MM.1S (cell line): Measurements from ENCODE around the gene CCDC182.

ENCODE experiments used
- DNase-seq: peaks from one replicate; pipeline ENCODE4 v3.0.0-alpha.2; 2015
- H2AFZ ChIP-seq: fragments of 300-600 bp; sonication (generic); 2 replicates; pipeline ENCODE4 v1.6.0; 2016; ENCODE audit warnings: antibody characterized with exemption, low read length
- H3F3A ChIP-seq: fragments of 300-600 bp; sonication (generic); 2 replicates; pipeline ENCODE4 v1.6.1; 2016; ENCODE audit warnings: mild to moderate bottlenecking, antibody characterized with exemption, low read length, moderate library complexity, mixed read lengths; ENCODE audit not compliant: insufficient read depth
- H3K27ac ChIP-seq: fragments of 300-600 bp; sonication (generic); 2 replicates; pipeline ENCODE4 v1.5.1; 2016; ENCODE audit warnings: mild to moderate bottlenecking, low read length
- H3K27me3 ChIP-seq: fragments of 300-600 bp; sonication (generic); replicated peaks from 2 replicates; pipeline ENCODE4 v1.6.0; 2016; ENCODE audit warnings: low read length; ENCODE audit not compliant: insufficient read depth
- H3K36me3 ChIP-seq: fragments of 300-600 bp; sonication (generic); replicated peaks from 2 replicates; pipeline ENCODE4 v1.6.1; 2016; ENCODE audit warnings: mild to moderate bottlenecking, low read length, mixed read lengths; ENCODE audit not compliant: insufficient read depth
- H3K4me1 ChIP-seq: fragments of 300-600 bp; sonication (generic); 2 replicates; pipeline ENCODE4 v1.6.1; 2016; ENCODE audit warnings: low read length, mixed read lengths
- H3K4me2 ChIP-seq: fragments of 300-600 bp; sonication (generic); 2 replicates; pipeline ENCODE4 v1.6.0; 2016; ENCODE audit warnings: low read depth, low read length
- H3K4me3 ChIP-seq: fragments of 300-600 bp; sonication (generic); 2 replicates; pipeline ENCODE4 v1.5.1; 2016; ENCODE audit warnings: low read length, mixed read lengths
- H3K79me2 ChIP-seq: fragments of 300-600 bp; sonication (generic); 2 replicates; pipeline ENCODE4 v1.6.1; 2016; ENCODE audit warnings: mixed run types, low read length, mixed read lengths
- H3K9ac ChIP-seq: fragments of 300-600 bp; sonication (generic); 2 replicates; pipeline ENCODE4 v1.6.1; 2016; ENCODE audit warnings: low read length, mixed read lengths
- H3K9me2 ChIP-seq: fragments of 300-600 bp; sonication (generic); replicated peaks from 2 replicates; pipeline ENCODE4 v1.6.1; 2016; ENCODE audit warnings: mild to moderate bottlenecking, low read length, mixed read lengths; ENCODE audit not compliant: insufficient read depth
- H3K9me3 ChIP-seq: fragments of 300-600 bp; sonication (generic); replicated peaks from 2 replicates; pipeline ENCODE4 v1.6.1; 2016; ENCODE audit warnings: mild to moderate bottlenecking, low read length, mixed read lengths; ENCODE audit not compliant: insufficient read depth
- H4K20me1 ChIP-seq: fragments of 300-600 bp; sonication (generic); 2 replicates; pipeline ENCODE4 v1.6.1; 2016; ENCODE audit warnings: mild to moderate bottlenecking, low read length, moderate library complexity, mixed read lengths; ENCODE audit not compliant: insufficient read depth
- EZH2 ChIP-seq: fragments of 300-600 bp; sonication (generic); optimal IDR thresholded peaks from 2 replicates; pipeline ENCODE3; 2017; ENCODE audit warnings: low read depth, mild to moderate bottlenecking, antibody characterized with exemption, low read length, mixed read lengths
- EZH2phosphoT487 ChIP-seq: fragments of 300-600 bp; sonication (generic); IDR thresholded peaks from 2 replicates; pipeline ENCODE4 v1.6.1; 2018; ENCODE audit warnings: antibody characterized with exemption, low read length
- TF ChIP-seq, protein P1 (sequence below): fragments of 300-600 bp; sonication (generic); IDR thresholded peaks from 2 replicates; pipeline ENCODE4 v1.5.1; 2016; ENCODE audit warnings: antibody characterized with exemption, low read length, mixed read lengths

The CCDC182 gene

DNA sequence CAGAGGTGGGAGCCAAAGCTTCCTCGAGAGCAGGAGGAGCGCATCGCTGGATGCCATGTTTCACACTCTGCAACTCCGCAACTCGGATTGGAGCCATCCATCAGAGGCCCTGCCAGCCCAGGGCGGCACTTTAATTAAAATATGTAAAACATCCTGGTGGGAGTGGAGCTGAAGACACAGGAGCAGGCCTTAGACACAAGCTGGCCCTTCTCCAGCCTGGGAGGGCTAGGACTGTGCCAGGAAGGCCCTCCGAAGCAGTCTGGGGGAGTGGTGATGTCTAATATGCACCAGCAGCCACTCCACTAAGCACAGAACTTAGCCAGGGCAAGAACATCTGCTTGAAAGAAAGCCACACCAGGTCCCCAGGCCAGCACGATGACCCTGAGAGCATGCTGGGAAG lies 5.8 kb upstream of the CCDC182 start:
- no peaks in the 10 kb centered on the region for H3F3A ChIP-seq
- no peak overlapping the region for H3K4me2 ChIP-seq
- no peaks in the 10 kb centered on the region for H3K27me3 ChIP-seq
- no peak overlapping the region for H3K9ac ChIP-seq
- H3K36me3 ChIP-seq = no peaks in the 10 kb centered on the region
- no peak overlapping the region for H3K4me3 ChIP-seq
- H4K20me1 ChIP-seq = no peaks in the 10 kb centered on the region
- H3K79me2 ChIP-seq = no peaks in the 10 kb centered on the region
- no peak for DNase-seq
- TF ChIP-seq, protein P1, sequence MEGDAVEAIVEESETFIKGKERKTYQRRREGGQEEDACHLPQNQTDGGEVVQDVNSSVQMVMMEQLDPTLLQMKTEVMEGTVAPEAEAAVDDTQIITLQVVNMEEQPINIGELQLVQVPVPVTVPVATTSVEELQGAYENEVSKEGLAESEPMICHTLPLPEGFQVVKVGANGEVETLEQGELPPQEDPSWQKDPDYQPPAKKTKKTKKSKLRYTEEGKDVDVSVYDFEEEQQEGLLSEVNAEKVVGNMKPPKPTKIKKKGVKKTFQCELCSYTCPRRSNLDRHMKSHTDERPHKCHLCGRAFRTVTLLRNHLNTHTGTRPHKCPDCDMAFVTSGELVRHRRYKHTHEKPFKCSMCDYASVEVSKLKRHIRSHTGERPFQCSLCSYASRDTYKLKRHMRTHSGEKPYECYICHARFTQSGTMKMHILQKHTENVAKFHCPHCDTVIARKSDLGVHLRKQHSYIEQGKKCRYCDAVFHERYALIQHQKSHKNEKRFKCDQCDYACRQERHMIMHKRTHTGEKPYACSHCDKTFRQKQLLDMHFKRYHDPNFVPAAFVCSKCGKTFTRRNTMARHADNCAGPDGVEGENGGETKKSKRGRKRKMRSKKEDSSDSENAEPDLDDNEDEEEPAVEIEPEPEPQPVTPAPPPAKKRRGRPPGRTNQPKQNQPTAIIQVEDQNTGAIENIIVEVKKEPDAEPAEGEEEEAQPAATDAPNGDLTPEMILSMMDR = no peak
- no peak for TF ChIP-seq EZH2
- no peak for TF ChIP-seq EZH2phosphoT487
- no peaks in the 10 kb centered on the region for H3K9me2 ChIP-seq
- H3K9me3 ChIP-seq = no peaks in the 10 kb centered on the region
- H2AFZ ChIP-seq = no peak overlapping the region
- H3K27ac ChIP-seq = no peak overlapping the region
- no peaks in the 10 kb centered on the region for H3K4me1 ChIP-seq

DNA sequence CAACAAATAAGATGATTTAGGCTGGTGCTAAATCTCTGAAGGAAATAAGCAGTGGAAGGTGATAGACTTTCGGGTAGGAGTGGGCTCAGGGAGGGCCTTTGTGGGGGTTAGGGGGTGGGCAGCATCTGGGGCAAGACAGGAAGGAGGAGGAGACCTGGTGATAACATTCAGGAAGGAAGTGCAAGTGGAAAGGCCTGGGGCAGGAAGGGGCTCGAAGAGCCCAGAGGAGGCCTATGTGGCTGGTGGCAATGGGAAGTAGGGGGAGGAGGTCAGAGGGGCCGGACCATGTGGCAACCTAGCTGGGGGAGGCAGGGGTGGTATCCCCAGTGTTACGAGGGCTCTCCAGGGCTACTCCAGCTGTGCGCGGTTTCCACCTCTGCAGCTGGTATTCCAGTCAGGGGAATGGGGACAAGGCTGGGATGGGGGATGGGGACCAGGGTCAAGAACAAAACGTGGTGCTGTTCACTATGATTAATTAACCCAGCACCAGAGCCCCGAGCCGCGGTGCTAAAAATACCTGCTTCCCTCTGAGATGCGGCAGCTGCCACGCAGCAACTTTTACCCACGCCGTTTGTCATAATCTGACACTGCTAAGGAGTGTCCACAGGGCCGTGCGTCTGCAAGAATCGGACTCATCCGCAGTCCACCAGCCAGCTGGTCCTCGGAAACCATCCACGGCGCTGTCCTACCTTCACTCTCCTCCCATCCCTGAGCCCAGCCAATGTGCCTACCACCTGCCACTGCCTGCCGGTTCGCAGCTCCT lies 5.2 kb upstream of the CCDC182 start:
- Histone ChIP-seq H3K79me2 (no peaks in the 10 kb centered on the region), H3K4me1 (no peaks in the 10 kb centered on the region), H3K36me3 (no peaks in the 10 kb centered on the region), H3K9ac (no peak overlapping the region), H3F3A (no peaks in the 10 kb centered on the region), H4K20me1 (no peaks in the 10 kb centered on the region), H3K9me3 (no peaks in the 10 kb centered on the region), H3K9me2 (no peaks in the 10 kb centered on the region), H3K4me2 (no peak overlapping the region), H3K27ac (no peak overlapping the region), H2AFZ (no peak overlapping the region), H3K27me3 (no peaks in the 10 kb centered on the region), H3K4me3 (no peak overlapping the region)
- DNase-seq = no peak
- no peak for TF ChIP-seq EZH2
- no peak for TF ChIP-seq EZH2phosphoT487
- TF ChIP-seq, protein P1 = no peak

DNA sequence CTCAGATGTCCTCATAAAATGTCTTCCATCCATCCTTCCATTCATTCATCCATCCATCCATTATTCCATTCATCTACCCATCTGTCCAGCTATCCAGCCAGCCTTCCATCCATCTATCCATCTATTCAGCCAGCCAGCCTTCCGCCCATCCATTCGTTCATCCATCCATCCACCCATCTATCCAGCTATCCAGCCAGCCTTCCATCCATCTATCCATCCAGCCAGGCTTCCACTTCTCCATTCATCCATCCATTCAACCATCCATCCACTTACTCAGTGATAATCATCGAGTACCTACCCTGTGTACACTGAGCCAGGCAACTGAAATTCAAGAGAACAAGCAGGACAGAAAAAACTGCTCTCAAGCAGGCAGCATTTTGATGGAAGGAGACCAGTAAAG lies 4.6 kb upstream of the CCDC182 start:
- H4K20me1 ChIP-seq = no peaks in the 10 kb centered on the region
- no peak overlapping the region for H3K27ac ChIP-seq
- no peak for DNase-seq
- no peaks in the 10 kb centered on the region for H3K79me2 ChIP-seq
- TF ChIP-seq, protein P1 = no peak
- TF ChIP-seq EZH2phosphoT487 = no peak
- no peak for TF ChIP-seq EZH2
- no peak overlapping the region for H3K4me2 ChIP-seq
- H3K9me3 ChIP-seq = no peaks in the 10 kb centered on the region
- no peaks in the 10 kb centered on the region for H3K9me2 ChIP-seq
- H3K36me3 ChIP-seq = no peaks in the 10 kb centered on the region
- H3K4me3 ChIP-seq = no peak overlapping the region
- no peaks in the 10 kb centered on the region for H3F3A ChIP-seq
- no peak overlapping the region for H2AFZ ChIP-seq
- no peaks in the 10 kb centered on the region for H3K4me1 ChIP-seq
- no peak overlapping the region for H3K9ac ChIP-seq
- H3K27me3 ChIP-seq = no peaks in the 10 kb centered on the region
